T-helper 1 cell treated with Interleukin-12 subunit alpha and Interleukin-12 subunit beta and Interleukin-4 antibody, amounts not matched to agents 30 ng/mL and 1 ng/mL, for 36 hours (primary cell): ENCODE measurements around the gene OR10H1. TPM values are rescaled to one million over a fixed set of nuclear protein-coding genes. Genes with fewer than 3 reads are reported as not detected.
"Not testable (repeated sequence)": the region's sequence is repeated elsewhere in the genome, so short reads cannot be mapped to it uniquely, and the experiment has no call there.

Source experiments
- intact Hi-C: fragments of 100-400 bp; cut with micrococcal nuclease; formaldehyde crosslinking; loops from one replicate; pipeline ENCODE4 v1.15.1; 2024
- total RNA-seq: library from RNA; stranded (reverse); gene quantifications from 2 replicates; pipeline ENCODE4 v1.2.3, GENCODE V29; 2022

OR10H1 gene
- total RNA-seq, 1 donor from 2014 or later, result 0.05 TPM

DNA sequence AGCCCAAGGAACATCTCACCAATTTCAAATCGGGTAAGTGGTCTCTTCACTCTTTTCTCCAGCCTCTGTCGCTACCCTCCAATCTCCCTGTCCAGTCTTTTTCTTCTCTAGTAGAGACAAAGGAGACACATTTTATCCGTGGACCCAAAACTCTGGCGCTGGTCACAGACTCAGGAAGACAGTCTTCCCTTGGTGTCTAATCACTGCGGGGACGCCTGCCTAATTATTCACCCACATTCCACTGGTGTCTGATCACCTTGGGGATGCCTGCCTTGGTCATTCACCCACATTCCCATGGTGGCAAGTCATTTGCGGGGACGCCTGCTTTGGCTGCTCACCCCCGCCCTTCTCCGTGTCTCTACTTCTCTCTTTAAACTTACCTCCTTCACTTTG is 13.8 kb upstream of the OR10H1 start:
- intact Hi-C loops, result no loop called here

DNA sequence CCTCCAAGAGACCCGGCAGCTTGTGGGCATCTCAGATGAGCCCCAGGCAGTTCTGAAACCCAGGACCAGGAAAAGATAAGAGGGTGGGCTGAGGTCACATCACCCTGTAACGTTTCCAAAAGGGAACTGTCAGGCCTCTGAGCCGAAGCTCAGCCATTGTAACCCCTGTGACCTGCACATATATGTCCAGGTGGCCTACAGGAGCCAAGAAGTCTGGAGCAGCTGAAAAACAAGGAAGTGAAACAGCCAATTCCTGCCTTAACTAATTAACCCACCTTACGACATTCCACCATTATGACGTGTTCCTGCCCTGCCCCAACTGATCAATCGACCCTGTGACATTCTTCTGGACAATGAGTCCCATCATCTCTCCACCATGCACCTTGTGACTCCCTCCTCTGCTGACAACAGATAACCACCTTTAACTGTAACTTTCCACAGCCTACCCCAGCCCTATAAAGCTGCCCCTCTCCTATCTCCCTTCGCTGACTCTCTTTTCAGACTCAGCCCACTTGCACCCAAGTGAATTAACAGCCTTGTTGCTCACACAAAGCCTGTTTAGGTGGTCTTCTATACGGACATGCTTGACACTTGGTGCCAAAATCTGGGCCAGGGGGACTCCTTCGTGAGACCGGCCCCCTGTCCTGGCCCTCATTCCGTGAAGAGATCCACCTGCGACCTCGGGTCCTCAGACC is 13.3 kb upstream of the OR10H1 start:
- intact Hi-C loops, result not testable (repeated sequence)

DNA sequence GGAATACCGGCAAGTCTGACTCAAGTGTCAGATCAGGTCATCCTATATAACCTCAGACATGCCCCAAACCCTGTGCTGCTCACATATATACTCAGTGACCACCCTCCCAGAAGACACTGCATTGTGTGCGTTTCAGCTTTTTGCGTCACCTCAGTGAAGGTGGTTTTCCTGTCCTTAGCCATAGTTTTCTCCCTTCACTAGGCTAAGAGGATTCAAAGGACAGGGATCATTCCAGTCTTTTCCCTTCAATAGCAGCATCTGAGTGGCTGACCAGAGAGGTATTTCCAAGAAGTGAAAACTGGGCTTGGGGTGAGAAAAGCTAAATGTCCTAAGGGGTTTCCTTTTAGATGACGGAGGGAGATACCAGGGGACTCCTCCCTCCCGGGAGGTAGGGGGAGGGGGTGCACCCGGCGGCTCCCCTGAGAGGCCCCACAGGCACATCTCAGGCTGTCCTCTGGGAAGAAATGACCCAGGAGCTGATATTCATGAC is 12.7 kb upstream of the OR10H1 start:
- intact Hi-C loops, result no loop called here

DNA sequence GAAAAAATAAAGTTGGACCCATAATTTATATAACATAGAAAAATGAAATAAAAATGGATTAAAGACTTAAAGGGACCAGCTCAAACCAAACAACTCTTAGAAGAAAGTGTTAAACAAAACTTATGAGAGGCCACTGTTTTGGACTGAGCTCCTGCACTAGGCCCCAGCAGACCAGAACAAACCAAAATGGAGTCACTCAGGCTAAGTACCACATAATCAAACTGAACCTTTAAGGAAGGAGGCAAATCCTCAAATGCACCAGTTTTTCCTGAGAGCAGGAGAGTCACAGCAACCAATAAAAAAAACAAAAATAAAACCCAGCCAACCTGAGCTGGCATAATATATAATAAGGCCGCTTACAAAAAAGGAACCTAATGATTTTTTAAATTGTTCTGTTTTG is 10.3 kb upstream of the OR10H1 start:
- intact Hi-C loops, result no loop called here

DNA sequence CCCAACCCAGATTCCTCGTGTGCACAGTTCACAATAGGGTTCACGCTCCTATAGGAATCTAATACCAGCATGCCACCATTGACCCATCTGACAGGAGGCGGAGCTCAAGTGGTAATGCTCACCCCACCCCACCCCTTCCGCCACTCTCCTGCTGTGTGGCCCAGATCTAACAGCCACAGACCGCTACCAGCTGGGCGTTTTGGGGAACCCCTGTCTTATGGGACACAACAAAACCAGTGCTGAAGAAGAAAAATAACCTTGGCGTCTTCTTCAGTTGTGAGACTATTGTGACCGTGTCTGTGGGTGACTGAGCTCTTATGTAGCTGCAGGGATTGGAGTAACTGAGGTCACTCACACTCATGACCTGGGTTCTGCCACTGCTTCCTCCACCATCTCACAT is 5.2 kb upstream of the OR10H1 start:
- intact Hi-C loops, result no loop called here

DNA sequence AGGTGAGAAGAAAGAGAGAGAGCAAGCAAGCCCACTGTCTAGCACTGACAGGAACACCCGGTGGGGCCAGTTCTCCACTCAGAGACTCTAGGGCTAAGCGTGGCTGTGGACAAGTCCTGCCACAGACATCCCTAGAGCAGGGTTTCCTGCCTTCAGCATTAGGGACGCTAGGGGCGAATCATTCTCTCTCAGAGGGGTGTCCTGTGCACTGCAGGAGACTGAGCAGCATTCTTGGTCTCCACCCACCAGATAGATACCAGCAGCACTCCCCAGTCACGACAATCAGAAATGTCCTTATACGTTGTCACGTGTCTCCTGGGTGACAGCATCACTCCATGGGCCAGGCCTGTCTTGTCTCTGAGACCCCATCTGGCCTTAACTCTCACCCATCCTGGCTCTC is 1.5 kb downstream of the OR10H1 start:
- intact Hi-C loops, result no loop called here

DNA sequence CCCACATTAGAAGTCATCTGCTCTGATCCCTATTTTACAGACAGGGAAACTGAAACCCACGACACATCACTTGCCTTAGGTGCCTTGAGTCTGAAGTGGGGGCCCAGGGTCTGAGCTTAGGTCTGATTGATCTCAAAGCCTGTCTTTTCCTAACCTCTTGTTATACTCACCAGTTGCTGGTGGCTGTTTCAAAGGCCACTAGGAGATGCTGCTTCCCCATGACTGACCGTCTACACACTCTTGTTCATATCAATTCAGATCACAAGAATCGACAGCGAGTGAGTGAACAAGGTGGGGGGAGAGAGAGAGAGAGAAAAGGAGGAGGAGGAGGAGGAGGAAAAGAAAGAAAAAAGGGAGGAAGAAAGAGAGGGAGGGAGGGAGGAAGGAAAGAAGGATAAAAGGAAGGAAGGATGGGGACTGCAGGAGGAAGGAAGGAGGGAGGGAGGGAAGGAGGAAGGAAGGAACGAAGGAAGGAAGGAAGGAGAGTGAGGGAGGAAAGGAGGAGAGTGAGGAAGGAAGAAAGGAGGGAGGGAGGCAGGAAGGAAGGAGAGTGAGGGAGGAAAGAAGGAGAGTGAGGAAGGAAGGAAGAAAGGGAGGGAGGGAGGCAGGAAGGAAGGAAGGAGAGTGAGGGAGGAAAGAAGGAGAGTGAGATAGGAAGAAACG is 3.3 kb downstream of the OR10H1 start:
- intact Hi-C loops, result no loop called here

DNA sequence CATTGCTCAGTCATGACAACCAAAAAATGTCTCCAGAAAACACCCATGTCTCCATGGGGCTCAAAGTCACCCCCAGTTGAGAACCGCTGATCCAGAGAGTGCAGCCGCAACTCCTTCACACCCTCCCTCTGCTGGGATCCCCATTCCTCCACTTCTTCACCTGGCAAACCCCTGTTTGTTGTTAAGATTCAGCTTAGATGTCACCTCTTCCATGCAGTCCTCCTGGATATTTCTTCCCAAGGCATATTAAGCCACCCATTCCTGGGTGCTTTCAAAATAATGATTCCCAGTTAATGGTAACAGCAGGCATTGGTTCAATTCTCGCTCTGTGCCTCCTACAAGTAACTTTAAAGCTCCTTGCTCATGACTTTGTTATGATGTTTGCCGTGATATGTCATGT is 4.0 kb downstream of the OR10H1 start:
- intact Hi-C loops, result no loop called here

DNA sequence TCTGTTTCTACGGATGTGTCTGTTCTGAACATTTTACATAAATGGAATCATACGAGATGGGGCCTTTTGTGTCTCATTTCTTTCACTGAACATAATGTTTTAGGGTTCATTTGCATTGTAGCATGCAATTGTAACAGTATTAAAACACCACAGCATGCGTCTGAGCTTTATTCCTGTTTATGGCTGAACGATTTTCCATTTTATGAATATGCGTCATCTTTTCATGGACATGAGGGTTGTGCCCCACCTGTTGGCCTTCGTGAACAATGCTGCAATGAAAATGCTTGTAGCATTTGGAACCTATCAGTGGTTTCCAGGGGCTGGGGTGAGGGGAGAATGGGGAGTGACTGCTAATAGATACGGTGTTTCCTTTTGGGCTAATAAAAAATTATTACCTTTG is 5.1 kb downstream of the OR10H1 start:
- intact Hi-C loops, result no loop called here

DNA sequence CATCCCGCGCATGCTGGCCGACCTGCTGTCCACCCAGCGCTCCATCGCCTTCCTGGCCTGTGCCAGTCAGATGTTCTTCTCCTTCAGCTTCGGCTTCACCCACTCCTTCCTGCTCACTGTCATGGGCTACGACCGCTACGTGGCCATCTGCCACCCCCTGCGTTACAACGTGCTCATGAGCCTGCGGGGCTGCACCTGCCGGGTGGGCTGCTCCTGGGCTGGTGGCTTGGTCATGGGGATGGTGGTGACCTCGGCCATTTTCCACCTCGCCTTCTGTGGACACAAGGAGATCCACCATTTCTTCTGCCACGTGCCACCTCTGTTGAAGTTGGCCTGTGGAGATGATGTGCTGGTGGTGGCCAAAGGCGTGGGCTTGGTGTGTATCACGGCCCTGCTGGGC is 21.2 kb downstream of the OR10H1 start:
- intact Hi-C loops, result not testable (repeated sequence)

DNA sequence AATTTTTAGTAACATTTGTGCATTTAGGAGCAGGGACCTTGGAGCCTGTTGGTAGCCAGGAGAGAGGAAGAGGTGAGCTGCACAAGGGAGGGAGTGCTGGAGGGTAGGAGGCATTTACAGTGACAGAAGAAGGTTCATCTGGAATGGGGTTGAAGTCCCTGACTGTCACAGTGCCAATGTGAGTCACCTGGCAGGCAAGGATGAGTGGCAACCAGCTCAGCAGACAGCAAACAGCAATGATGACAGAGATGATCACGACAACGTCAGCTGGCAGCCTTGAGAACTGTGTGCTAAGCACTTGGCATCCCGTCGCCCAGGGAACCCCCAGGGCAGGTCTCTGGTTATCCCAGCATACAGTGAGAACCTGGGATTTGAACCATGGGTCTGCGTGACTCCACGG is 25.4 kb downstream of the OR10H1 start:
- intact Hi-C loops, result no loop called here

DNA sequence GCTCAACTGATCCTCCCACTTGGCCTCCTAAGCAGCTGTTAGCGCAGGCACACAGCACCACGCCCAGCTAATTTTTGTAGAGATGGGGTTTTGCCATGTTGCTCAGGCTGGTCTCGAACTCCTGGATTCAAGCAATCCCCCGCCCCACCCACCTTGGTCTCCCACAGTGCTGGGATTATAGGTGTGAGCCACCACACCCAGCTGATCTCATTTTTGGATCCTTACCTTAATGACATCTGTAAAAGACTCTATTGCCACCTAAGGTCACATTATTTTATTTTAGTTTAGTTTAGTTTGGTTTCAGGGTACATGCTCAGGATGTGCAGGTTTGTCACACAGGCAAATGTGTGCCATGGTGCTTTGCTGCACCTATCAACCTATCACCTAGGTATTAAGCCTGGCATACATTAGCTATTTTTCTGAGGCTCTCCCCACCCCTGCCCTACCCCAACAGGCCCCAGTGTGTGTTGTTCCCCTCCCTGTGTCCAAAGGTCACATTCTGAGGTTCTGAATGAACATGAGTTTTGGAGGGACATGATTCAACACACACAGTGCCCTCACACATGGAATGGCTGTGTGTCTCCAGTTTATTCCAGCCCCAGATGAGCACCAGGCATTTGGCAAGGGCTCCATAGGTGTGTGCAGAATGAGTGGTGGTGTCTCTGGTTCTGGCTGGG is 26.7 kb downstream of the OR10H1 start:
- intact Hi-C loops, result no loop called here

DNA sequence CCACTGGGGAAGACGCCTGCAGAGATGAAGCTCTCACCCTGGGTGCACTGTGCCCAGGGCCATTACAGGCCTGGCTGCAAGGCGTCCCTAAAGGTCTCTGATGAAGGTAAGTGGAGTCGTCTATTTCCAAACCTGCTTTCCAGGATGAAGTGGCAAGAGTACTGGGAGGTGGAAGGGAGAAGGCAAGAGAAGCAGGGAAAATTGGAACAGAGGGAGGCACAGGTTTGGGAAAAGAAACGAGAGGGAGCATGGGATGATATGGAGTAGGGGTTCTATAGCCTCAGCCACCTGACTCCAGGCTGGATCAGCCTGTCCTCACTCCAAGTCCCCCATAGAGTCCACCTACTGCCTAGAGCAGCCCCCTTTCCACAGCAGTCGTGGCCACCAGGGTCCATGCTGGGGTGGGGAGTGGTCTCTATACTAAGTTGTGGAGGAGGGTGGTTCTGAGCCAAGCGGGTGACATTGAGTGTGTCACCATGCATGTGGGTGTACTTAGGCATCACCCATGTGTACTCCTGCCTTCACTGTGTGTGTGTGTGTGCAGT is 27.8 kb downstream of the OR10H1 start, which contains the start of gene OR10H5:
Gene OR10H5 (plus strand): TSS at position 51 of the 545 bp plus-strand sequence. CDS start 6,388 bp downstream, outside the sequence.
- intact Hi-C loops, result no loop called here

DNA sequence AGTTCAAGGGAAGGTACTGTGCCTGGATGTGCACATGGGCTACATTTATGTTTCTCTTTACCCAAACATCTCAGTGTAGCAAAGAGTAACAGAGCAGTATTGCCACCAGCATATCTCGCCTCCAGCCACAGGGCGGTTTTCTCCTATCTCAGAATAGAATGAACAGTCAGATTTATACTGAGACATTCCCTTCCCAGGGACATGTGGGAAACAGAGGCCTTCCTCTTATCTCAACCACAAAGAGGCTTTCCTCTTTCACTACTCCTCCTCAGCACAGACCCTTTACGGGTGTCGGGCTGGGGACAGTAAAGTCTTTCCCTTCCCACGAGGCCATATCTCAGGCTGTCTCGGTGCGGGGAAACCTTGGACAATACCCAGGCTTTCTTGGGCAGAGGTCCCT is 32.6 kb downstream of the OR10H1 start:
- intact Hi-C loops, result not testable (repeated sequence)

DNA sequence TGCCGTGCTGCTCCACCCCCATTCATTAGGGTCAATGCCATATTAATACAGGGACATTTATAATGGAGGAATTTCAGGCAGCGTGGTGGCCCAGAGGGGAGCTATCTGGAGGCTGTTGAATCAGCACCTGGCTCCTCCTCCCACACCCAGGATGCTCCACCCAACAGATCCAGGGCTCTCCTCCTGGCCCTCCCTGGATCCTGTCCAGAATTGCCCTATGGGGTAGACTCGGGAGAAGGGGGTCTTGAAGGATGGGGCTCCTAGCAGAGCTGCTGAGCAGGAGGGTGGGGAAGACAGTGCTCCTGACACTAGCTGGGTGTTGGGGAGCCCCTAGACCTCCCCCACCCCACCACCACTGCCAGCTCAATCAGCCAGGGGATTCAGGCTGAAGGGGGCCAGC is 33.3 kb downstream of the OR10H1 start:
- intact Hi-C loops, result no loop called here

DNA sequence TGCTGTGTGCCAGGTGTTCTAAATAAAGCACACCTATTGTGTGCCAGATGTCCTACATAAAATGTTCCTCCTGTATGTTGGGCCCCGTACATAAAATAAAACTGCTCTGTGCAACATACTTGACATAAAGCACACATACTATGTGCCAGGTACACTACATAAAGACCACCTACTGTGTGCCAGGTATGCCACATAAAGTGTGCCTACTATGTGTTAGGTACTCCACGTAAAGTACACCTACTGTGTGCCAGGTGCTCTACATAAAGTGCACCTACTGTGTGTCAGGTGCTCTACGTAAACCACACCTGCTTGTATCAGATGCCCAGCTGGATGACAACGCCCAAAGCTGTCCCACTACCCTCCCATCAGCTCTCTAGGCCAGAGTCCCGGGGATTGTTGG is 33.8 kb downstream of the OR10H1 start:
- intact Hi-C loops, result no loop called here

DNA sequence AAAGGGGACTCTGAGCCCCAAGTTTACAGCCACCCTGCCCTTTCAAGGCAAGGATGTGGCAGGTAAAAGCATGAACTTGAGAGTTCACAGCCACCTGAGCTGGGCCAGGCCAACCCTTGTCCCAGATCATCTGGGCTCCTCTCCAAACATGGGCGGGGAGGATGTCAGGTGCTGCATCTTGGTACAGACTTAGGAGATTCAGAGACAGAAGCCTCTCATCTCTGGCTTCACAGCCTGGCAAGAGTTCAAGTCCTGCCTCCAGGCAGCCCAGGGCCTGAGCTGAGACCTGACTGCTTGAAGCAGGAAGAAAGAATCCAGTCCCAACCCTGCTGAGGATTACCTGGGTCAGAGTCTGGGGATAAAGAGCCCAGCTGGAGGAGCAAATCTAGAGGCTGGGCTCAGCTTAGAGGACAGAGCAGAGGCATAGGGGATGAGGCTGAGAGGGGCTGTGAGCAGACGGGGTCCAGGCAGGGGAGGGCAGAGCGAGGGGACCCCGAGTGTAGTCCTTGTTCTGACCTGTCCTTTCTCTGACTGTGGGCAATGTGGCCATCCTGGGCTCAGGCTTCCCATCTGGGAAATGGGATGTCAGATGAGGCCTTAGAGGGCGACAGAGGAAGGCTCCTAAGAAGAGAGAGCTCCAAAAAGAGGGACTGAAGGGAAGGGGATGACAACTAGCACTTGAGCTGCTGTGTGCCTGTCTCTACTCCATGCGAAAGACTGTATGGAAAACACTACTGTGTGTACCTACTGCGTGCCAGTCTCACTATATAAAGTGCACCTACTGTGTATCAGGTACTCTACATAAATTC is 34.6 kb downstream of the OR10H1 start:
- intact Hi-C loops, result no loop called here

DNA sequence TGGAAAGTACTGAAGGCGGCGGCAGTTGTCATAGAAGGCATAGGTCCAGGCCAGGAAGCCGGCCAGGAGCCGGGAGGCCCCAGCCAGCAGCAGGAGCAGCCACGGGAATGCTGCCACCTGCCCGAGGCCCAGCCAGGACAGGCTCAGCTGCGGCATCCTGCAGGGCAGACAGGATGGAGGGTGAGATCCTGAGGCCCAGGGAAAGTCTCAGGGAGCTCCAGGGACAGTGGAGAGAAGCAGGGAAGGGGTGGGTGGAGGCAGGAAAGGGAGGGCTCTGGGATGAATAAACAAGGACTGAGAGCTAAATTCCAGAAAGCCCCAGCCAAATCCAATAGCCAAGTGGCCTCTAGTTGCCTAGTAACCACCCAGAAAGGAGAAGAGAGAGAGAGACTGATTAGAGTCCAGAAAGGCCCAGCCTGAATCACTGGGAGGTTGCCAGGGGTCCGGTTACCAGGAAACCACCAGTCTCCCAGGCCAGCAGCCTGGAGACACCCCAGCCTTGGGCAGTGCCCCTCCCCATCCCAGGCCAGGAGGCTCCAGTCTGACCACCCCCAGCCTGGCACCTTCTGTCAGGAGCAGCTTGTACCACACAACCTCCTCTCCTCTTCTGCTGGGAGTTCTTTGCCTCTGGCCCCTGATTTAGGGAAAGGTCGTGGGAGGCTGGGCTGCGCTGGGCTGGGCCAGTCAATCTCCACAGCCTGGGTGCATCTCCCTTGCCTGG is 35.5 kb downstream of the OR10H1 start:
- intact Hi-C loops, result no loop called here

DNA sequence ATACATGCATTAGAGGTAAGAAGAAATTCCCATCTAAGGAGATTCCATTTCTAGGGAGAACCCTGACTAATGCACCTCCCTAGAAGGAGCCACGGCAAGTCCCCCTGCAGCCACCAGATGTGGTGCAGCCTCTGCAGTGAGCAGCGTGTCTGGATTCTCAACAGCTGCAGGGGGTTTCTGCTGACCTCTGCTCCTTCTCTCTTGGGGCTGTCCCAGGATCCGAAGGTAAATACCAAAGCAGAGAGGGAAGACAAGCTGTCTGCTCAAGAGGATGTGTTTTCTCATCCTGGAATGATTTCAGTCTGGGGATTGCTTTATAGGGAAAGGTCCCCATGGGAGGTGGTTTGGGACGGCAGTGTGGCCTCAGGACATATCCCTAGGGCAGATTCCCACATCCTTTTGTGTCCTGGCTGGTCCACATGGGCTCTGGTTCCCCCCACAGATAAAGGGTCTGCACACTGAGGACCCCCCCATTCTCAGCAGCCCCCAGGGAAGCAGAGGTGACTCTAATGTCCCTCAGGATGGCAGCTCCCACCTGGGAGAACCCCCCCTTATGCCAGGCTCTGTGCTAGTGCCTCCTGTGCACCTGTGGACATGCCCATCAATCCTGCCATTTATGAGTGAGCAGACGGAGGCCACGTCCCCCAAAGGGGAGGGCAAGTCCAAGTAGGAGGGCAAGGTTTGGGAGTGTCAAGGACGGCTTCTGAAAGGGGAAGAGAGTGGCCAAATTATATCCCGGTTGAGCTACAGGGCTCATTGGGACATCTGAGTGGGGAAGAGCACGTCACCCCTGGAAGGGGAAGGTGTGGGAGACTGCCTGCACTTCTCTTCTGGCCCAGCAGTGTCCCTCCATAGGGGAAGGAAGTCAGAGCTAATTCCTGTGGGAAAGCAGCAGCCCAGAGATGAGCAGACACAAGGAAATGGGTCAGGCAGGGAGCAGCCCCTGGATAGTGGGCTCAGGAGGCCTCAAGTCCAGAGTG is 38.2 kb downstream of the OR10H1 start:
- intact Hi-C loops, result no loop called here
